Stimulated activated CD4-positive, alpha-beta T cell treated with anti-CD3 and anti-CD28 coated beads, TNF-alpha, amount 100 ng/mL, for 4 hours (primary cell): ENCODE measurements around the gene AIFM3.
"Not testable (repeated sequence)": the region's sequence is repeated elsewhere in the genome, so short reads cannot be mapped to it uniquely, and the experiment has no call there.

Experiments used
- DNase-seq, 3 experiments: peaks; one replicate each; pipeline ENCODE4 v3.0.0-alpha.2; 2020; ENCODE audit warnings: low read depth in 3 of 3

AIFM3 gene

DNA sequence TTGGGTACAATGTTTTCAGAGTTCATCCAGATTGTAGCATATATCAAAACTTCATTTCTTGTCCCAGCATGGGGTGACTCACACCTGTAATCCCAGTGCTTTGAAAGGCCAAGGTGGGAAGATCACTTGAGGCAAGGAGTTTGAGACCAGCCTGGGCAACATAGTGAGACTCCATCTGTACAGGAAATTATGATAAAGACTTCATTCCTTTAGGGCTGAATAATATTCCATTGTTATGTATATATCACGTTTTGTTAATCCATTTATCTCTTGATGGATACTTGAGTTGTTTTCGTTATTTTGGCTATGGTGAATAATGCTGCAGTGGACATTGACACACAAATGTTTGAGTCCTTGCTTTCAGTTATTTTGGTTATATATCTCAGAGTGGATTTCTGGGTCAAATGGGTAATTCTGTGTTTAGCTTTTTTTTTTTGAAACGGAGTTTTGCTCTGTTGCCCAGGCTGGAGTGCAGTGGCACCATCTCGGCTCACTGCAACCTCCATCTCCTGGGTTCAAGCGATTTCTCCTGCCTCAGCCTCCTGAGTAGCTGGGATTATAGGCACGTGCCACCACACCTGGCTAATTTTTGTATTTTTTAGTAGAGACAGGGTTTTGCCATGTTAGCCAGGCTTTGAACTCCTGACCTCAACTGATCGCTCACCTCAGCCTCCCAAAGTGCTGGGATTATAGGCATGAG is 24.7 kb upstream of the AIFM3 start:
- DNase-seq, result not testable (repeated sequence)

DNA sequence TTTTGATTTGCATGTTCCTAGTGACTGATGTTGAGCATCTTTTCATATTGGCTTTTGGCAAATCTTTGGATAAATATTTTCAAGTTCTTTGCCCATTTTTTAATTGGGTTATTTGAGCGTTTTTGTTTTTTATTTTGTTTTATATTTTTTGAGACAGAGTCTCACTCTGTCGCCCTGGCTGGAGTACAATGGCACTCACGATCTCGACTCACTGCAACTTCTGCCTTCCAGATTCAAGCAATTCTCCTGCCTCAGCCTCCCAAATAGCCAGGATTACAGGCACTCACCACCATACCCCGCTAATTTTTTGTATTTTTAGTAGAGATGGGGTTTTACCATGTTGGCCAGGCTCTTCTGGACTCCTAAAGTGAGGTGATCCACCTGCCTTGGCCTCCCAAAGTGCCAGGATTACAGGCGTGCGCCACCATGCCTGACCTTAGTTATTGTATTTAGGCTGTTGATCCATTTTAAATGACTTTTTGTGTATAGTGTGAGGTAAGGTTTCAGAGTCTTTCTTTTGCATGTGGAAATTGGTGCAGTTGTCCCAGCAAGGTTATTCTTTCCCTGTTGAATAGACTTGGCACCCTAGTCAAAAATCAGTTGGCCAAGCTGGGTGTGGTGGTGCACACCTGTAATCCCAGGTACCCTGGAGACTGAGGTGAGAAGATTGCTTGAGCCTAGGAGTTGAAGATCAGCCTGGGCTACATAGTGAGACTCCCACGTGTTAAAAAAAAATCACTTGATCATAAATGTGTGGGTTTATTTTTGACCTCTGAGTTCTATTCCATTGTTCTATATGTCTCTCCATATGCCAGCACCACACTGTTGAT is 23.7 kb upstream of the AIFM3 start:
- no peak for DNase-seq

DNA sequence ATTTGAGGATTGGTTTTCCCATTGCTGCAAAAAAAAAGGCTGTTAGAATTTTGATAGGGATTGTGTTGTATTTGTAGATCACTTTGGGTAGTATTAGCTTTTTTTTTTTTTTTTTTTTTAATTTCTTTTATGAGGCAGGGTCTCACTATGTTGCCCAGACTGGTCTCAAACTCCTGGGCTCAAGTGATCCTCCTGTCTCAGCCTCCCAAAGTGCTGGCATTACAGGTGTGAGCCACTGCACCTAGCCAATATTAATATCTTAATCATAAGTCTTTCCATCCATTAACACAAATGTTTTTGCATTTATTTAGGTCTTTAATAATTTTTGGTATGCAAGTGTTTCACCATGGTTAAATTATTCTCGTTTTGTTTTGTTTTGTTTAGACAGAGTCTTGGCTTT is 23.0 kb upstream of the AIFM3 start:
- no peak for DNase-seq

DNA sequence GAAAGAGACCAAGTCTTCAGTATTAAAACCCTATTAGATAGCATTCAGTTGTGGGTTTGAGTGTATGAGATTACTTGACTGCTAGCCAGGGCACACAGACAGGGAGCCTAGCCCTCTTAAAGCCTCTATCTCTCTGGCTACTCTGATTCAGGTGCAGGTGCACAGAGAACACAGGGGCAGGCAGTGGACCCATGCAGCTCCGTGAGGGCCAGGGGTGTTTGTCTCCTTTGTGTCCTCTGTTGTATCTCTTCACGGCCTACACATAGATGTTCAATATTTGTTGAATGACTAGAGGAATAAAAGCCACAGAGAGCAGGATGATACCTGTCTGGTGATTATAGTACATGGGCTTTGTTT is 21.5 kb upstream of the AIFM3 start:
- DNase-seq, result no peak

DNA sequence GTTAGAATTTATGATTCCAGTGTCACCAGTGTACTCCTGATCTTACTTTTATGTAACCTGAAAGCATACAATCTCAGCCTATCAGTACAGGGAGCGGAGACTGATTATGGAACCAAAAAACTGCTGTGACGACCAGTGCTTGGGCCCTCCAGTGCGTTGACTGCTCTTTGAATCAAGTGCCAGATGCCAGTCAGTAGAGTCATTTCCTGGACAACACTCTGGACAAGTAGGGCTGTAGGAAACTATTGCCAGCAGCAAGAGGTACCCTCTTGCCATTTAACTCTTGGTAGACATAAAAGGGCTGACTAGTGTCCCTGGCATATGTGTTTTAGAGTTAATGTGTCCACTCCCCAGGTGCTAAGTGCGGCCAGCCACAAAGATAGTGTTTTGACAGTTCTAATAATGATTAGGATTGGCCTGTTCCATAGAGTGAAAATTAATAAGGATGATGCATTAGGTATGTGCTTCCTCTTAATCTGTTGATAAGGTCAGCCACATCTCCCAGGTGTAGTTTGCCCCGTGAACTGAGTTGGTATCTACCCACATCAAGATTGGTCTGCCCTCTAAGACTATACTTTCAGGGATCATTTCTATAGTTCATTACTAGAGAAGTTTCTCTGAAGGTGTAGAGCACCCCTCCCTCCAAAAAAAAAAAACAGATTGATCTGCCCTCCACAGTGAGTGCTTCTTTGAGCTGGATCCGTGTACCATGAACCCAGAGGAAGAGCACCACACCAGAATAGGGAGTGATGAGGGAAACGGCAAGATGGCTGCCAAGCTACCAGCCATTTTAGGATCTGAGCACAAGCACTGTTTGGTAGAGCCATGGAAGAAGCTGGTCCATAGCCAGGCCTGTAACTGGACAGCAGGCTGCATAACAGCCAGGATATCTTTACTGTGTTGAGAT is 20.7 kb upstream of the AIFM3 start:
- no peak for DNase-seq

DNA sequence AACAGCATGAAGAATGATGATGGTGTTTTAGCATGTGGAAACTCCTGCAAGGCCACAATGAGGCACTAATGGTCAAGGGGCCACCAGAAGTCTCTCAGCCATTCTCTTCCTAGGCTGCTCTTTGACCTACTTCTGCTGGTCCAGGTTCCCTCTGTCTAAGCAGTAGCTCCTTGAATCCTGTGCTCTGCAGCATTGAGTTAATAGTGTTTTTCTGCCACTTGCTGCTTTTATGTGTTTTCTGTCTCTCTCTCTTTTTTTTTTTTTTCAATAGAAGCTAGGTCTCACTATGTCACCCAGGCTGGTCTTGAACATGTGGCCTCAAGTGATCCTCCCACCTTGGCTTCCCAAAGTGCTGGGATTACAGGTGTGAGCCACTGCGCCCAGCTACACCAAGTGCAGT is 20.1 kb upstream of the AIFM3 start:
- DNase-seq, result no peak

DNA sequence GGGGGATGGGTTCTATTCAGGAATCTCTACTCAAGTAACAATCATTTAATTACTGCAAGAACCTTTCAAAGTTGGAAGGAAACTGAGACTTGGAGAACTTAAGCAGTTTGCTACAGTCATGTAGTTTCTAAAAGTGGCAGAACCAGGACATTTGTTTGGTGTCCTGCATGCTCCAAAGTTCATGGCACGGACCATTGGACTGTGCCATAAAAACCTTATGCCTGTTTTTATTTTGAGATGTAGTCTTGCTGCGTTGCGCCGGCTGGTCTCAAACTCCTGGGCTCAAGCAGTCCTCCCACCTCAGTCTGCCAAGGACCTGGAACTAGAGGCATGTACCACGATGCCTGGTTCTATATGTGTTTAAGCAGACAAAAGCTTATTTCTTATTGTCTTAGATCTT is 18.6 kb upstream of the AIFM3 start:
- no peak for DNase-seq

DNA sequence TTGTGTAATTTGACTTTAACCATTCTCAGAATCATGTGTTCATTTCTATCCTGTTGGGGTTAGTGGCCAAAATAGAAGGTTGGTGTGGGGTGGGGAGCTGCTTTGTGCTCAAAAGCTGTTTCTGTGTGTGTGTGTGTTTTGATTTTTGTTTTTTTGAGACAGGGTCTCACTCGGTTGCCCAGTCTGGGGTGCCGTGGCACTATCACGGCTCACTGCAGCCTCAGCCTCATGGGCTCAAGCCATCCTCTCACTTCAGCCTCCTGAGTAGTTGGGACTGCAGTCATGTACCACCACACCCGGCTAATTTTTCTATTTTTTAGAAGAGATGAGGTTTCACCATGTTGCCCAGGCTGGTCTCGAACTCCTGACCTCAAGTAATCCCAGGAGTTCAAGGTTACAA is 18.1 kb upstream of the AIFM3 start:
- no peak for DNase-seq

DNA sequence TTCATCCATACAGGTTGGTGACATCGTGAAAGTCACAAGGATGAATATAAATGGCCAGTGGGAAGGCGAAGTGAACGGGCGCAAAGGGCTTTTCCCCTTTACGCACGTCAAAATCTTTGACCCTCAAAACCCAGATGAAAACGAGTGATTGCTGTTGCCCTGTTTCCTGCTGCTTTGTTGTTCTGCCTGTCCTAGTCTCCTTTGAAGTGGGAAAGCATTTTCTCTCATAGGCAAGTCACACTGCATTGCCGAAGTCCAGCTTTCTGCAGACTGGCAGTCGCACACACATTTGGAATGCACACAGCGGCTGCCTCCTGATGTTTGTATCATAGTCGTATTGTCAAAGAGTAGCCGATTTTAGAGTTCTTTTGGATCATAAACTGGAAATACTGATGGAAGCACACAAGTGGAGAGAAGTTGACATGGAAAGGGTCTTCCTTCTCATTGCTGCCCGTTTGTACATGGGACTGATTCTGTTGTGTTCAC is 17.3 kb upstream of the AIFM3 start:
- DNase-seq, result no peak

DNA sequence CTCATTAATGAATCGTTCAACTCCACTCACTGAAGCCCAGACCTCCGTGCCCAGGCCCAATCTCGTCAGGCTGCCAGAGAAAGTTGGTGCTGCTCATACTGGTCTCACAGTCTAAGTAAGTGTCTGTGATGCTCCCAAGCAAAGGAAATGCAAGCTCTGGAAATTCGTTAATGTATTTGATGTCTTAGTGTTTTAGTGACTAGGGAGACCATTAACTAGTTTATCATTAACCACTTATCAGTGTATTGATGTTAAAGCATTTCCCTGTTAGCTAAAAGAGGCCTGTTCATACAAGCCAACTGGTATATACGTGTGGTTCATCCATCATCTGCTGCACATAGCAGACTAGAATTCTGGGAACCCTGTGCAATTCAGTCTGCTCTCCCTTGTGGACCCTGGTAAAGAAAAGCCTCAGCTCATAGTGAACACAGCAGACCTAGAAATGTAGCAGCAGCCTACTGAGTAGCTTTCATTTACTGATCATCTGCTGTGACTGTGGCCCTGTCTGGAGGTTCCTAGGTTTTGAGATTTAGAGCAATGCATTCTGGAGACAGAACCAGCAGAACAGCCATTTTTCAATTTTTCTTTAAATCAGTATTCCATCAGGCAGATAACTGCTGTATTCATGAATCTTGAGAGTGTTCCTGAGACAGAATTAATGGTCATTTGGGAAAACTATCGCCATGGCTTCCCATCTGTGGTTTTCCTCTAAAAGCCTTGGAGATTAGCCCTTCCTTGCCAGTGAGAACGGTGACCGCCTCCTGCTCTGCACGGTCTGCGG is 15.7 kb upstream of the AIFM3 start:
- no peak for DNase-seq

DNA sequence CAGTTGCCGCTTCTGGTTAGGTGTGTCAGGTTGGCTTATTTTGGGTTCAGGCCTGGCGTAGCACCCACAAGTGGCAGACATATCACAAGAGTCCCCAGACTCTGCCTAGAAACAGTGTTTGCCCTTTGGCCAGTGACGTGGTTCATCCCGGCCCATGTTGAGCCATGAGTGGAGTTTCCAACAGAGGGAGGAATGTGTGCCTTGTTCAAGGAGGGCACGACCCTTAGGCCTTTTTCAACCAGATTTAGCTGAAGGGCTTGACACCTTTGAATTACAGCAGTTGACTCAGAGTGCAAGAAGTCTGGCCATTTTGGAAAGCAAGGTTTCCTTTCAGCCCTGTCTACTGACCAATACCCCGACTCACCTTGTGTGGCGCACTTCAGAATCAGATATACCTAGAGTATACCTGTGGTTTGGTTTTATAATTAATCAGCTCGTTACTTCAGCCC is 15.1 kb upstream of the AIFM3 start:
- DNase-seq, result no peak

DNA sequence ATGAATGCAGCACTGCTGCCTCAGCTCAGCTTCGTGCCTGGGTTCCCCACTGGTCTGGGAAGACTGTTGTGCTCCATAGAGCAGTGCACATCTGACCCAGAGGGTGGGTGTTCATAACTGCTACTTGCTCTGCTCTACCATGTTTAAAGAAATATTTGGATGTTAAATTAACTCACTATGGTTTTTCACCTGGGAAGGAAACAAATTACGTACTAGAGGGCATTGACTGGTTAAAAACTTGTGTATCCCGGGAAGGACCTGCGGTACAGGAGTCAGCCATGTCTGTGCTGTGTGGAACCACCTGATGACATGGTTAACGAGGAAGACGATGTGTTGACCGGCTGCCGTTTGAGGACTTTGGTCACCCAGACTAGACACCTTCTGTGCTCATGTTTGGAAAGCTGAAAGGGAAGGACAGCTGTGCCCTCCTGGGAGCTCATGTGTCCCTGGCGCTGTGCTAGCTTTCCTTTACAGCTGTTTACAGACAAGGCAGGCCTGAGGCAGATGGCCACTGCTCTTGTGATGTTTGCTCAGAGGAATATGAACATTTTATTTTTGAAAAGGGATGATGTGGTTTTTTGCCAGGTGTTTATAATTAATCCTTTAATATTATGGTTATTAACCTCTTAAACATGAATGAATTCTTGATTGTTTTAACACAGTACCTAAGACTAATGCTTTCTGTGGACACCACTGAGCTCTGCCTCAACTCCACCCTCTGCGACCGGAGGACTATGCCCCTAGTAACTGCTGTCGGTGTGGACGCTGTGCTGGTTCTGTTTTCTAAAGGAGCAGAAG is 14.3 kb upstream of the AIFM3 start:
- DNase-seq, result no peak

DNA sequence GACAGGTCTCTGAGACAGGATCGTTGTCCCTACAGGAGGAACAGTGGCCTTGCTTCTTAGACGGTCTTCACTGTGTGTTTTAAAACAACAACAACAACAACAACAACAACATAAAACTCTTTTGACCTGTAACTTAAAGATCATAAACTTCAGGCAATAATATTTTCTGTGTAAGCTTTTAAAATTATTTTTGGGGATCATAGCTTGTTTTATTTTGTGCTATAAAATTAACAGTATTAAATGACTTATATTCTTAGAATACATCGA is 13.8 kb upstream of the AIFM3 start:
- DNase-seq, result no peak

DNA sequence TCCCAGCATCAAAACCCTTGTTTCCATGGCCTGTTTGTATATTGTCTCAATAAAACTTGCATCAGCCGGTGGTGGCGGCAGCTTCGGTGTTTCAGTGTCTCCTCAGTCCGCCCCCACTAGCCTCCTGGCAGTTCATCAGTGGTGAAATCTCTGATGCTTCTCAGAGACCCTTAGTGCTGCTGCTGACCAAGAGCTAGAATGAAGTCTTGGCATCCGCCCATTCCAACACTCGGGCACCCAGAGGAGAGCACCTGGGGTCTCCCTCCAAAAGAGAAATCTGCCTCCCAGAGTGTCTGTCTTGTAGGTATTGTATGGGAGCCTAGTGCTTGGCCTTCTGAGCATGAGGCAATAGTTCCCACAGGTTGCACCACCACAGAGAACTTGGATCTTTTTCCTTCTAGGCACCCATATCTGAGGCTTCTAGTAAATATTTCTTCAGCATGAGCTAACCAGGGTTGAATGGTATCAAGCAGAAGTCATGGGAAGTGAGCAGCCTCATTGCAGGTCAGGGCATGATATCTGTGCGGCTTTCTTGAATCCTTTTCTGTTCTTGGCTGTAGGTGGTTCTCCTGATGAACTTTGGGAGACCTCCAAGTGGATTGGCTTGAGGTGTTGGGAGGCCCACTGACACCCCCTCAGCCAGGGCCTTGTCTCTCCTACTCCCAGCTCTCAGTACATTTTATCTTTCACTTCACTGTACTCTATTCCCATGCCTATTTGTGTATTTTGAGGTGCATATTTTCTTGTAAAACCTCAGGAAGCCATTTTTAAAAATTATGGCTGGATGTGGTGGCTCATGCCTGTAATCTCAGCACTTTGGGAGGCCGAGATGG is 13.2 kb upstream of the AIFM3 start:
- no peak for DNase-seq

DNA sequence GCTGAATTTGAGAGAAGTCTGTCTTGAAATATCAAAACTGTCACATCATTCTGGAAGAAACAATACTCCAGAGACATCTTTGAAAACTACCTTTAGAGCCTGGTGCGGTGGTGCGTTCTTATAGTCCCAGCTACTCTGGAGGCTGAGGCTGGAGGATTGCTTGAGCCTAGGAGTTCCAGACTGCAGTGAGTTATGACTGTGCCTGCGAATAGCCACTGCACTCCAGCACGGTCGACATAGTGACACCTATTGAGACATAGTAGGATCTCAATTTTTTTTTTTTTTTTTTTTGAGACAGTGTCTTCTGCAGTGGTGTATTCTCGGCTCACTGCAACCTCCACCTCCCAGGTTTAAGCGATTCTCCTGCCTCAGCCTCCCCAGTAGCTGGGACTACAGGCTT is 11.5 kb upstream of the AIFM3 start:
- no peak for DNase-seq

DNA sequence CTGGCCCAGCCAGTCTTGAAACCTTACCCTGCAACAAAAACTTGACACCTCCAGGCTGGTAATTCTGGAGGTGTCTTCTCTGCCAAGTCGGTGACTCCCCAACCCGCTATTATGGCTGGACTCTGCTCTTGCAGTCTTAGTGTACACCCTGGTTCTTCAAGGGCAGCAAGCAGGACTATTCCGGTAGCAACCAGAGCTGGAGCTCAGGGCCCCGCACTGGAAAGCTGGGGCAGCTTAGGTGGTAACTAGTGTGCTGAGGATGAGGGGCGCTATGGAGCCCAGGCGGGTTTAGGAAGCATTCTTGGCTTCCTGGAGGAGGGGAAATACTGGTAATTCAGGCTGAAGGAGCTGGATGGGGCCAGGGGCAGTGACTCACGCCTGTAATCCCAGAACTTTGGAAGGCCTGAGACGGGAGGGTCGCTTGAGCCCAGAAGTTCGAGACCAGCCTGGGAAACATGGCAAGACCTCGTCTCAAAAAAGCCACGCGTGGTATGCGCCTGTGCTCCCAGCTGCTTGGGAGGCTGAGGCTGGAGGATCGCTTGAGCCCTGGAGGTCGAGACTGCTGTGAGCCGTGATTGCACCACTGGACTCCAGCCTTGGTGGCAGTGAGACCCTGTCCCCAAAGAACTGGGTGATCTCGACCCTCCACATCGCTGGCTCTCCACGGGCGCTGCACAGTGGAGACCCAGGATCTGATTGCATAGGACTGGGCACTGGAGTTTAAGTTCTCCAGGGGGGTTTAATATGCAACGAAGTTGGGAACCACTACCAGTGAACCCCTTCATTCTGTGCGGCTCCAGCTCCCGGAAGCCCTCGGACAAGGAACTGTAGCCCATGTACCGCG is 10.6 kb upstream of the AIFM3 start:
- DNase-seq, result no peak

DNA sequence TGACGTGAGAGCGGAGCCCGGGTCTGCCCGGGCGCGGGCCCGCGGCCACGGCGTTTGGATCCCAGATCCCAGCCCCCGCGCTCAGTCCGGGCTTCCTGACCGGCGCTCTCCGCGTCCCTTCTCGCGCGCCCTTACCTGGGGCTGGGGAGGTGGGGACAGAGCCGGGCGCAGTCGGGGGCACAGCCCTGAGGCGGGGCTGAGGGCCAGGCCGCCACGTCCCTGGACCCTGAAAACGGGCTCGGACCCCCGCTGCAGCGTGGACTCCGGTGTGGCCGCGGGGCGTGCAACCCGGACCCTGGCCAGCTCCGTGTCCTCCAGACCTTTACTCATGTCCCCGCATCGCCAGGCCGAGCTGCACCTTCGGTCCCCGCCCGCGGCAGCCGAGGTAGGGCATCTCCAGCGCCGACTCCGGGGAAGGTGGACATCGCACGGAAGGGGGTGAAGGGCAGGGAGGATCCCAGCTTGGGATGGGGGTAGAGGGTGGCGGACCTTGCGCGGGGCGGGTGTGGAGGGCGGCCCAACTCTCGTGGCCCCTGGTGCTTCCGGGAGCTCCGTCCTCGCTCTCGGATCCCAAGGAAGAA is 9.9 kb upstream of the AIFM3 start:
- no peak for DNase-seq

DNA sequence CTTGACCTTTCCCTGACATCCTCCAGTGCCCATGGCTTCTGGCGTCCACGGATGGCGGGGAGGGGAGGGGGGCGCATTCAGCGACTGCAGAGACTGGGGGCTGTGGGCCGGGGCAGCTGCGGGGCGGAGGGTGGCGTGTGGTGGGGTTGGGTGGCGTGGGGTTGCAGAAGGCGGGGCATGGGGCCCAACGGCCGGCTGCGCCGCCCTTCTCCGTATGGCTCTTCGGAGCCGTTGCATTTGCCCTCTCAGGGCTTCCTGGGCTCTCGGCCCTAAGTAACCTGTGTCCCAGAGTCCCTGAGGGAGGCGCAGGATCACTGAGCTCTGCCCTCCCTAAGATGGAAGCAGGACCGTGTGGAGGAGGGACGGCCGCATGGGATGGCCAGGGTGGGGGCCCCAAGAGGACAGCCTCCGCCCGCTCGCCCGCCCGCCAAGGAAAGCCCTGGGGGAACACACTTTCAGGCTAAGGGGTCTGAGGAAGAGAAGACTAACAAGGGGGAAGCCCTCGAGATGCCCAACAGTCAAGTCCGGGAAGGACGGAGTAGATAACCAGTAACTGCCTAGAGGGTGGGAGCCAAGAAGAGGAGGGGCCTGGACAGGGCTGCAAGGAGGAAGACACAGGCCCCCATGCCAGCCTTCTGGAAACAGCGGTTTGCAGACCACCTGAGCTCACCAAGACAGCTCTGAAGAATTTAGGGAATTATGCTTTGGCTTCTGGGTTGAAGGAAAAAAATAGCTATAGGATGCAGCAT is 9.2 kb upstream of the AIFM3 start:
- no peak for DNase-seq
